ENCODE data around the gene NCAM1.

DNA sequence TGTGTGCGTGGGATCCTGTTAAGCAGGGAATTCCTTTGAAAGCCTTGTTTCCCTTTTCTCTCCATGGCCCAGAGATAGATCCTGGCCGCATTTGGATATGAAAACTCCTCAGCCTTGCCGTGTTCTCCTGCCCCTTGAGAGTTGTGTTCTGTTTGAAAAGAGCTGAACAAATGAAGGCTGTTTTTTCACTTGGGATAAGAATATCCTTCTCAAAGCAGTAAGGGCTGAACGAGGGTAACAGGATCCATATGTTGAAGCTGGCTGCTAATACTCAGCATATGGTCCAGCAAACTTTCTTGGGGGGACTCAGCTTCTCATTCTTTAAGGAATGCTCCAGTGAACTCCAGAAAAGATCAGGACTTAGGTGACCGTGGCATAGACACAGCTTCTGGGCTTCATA lies 238.6 kb downstream of the NCAM1 start:
- TF ChIP-seq, protein P1, sequence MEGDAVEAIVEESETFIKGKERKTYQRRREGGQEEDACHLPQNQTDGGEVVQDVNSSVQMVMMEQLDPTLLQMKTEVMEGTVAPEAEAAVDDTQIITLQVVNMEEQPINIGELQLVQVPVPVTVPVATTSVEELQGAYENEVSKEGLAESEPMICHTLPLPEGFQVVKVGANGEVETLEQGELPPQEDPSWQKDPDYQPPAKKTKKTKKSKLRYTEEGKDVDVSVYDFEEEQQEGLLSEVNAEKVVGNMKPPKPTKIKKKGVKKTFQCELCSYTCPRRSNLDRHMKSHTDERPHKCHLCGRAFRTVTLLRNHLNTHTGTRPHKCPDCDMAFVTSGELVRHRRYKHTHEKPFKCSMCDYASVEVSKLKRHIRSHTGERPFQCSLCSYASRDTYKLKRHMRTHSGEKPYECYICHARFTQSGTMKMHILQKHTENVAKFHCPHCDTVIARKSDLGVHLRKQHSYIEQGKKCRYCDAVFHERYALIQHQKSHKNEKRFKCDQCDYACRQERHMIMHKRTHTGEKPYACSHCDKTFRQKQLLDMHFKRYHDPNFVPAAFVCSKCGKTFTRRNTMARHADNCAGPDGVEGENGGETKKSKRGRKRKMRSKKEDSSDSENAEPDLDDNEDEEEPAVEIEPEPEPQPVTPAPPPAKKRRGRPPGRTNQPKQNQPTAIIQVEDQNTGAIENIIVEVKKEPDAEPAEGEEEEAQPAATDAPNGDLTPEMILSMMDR (conservative IDR thresholded peaks at IDR 0.05; ENCODE audit: low read depth, low read length), result no peak
- no peak for TF ChIP-seq EZH2 (IDR thresholded peaks at IDR 0.05; ENCODE audit: borderline replicate concordance, low read depth, low read length, poor library complexity, severe bottlenecking)
